22Rv1 (cell line): ENCODE results near the gene AACS.
A peak's percentile ranks its signal among the peaks of the same experiment; 100 is the strongest.

Experiments
- H3K27ac ChIP-seq: fragments of 450-650 bp; 2 replicates; pipeline ENCODE4 v1.5.1; 2017
- ZFX ChIP-seq: fragments of 450-650 bp; IDR thresholded peaks from 2 replicates; pipeline ENCODE4 v1.6.1; 2017; ENCODE audit warnings: antibody characterized with exemption, borderline replicate concordance
- TF ChIP-seq, protein P1 (sequence below): fragments of 450-650 bp; IDR thresholded peaks from 2 replicates; pipeline ENCODE4 v1.5.1; 2017; ENCODE audit warnings: mild to moderate bottlenecking

AACS gene

DNA sequence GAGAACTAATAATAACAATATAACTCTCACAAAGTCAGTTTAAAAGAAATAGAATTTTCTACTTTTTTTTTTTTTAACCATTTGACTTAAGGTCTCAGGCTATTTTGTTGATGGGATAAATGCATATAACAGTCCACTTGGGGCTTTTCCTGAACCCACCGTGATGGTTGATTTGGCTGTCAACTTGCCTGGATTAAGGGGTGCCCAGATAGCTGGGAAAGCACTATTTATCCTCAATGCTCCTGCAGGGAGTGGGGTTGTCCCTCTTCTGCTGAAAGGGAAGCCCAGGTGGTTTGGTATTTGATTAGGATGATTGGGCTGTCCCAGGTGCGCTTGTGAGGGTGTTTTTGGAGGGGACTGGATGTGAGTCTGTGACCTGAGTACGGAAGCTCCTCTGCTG, 114.9 kb downstream of the AACS start:
- no peak for TF ChIP-seq ZFX
- TF ChIP-seq, protein P1, sequence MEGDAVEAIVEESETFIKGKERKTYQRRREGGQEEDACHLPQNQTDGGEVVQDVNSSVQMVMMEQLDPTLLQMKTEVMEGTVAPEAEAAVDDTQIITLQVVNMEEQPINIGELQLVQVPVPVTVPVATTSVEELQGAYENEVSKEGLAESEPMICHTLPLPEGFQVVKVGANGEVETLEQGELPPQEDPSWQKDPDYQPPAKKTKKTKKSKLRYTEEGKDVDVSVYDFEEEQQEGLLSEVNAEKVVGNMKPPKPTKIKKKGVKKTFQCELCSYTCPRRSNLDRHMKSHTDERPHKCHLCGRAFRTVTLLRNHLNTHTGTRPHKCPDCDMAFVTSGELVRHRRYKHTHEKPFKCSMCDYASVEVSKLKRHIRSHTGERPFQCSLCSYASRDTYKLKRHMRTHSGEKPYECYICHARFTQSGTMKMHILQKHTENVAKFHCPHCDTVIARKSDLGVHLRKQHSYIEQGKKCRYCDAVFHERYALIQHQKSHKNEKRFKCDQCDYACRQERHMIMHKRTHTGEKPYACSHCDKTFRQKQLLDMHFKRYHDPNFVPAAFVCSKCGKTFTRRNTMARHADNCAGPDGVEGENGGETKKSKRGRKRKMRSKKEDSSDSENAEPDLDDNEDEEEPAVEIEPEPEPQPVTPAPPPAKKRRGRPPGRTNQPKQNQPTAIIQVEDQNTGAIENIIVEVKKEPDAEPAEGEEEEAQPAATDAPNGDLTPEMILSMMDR: no peak
- H3K27ac ChIP-seq: no peak overlapping the region

DNA sequence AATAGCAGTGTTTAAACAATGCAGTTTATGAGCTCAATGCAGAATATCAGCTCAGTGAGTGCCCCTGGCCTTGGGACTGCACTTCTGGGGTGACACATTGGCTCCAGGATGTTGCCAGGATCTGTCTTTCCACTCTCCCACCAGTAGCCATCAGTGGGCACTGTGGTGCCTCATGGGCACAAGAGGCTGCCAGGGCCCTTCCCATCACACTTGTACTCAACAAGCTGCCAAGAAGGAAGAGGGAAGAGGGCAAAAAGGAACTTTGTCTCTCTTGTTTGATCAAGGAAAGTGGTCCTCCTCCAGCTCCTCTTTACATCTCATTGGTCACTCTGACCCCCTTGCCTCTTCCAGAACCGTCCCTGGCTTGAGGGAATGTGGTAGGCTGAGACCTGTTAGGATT, 115.9 kb downstream of the AACS start:
- TF ChIP-seq ZFX: no peak
- no peak overlapping the region for H3K27ac ChIP-seq

DNA sequence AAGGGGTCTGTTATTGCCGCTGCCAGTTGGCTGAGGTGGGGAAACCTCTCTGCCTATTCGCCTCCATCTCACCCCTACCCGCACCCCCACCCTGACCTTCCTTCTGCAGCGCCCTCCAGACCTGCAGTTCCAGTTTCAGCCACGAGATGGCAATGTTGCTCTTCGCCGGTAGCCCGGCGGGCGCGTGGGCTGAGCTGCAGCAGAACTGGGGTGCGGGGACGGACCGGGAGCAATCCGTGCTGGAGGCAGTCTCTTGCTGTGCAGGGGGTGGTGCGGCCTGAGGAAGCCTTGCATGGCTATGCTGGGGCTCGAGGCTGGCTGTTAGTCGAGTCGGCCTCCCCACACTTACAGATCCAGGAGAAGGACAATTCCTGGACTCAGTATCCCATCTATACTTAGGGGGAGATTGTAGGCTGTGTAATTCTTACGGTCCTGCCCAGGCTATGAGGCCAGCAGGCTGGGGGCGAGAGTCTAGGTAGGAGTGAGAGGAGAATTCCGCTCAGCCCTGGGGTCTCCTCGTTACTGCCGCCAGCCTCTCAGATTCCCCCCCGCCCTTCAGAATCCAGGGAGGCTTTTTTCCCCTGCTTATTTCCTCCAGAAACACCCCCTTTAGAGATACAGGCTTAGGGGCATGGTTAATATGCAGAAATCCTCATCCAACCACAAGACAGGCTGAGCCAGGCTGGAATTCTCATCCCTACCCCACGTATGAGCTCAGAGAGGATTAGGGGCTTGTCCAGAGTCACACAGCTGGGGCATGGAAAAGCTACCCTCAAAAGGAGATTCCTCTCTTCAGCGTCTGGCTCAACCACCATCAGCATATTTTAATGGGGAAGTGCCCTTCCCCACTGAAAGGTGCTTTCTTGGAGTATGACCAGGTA, 118.2 kb downstream of the AACS start:
- TF ChIP-seq, protein P1: peak; percentile 100
- no peak for TF ChIP-seq ZFX
- no peak overlapping the region for H3K27ac ChIP-seq

DNA sequence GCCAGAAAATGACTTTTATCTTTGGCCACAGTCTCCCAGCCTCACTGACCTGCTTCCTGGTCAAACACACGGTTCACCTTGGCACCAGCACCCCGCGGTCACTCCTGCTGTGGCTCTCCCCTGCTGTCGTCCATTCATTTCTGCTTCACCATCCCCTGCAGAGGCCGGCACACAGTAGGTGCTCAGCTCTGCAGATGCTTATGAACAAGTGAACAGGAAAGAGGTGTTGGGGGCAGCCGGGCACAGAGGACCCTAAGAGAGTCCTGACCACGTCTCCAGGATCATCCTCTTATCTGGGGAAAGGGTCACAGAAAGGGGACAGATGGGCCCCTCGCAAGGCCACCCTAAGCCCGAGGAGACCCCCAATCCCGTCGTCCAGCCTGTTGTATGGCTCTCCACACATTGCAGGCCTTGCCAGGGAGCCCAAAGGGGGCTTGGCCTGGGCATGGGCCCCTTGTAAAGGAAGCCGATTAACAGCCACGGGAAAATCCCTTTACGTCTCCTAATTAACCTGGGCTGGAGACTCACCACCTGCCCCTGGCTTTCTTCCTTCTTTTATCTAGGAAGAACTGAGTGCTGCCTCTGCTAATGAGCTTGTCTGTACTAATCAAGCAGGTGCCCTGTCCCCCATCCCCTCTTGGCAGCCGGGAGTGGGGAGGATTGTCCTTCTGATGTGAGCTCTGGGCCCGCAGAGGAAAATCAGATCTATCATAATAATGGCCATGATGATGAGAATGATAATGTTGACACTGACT, 119.2 kb downstream of the AACS start:
- no peak for TF ChIP-seq ZFX
- TF ChIP-seq, protein P1: no peak
- no peak overlapping the region for H3K27ac ChIP-seq

DNA sequence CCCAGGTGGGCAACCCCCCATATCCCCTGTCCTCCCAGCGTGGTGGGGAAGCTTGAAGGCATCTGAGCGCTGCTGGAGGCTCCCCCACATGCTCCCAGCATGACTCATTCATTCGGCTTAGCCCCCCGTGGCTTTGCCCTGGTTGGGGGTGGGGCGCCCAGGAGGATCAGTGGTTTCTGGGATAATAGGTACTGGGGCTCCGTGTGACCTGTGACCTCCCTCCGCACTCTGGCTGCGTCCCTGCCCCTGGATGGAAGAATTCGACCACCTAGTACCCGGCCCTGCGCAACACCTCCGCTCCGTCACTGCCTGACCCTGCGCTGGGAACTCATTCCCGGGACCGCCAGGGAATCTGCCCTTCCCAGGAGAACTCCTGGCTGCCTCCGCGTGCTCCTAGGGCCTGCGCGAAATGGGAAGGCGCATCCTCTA, 120.1 kb downstream of the AACS start:
- H3K27ac ChIP-seq: no peak overlapping the region
- TF ChIP-seq, protein P1: no peak
- no peak for TF ChIP-seq ZFX

DNA sequence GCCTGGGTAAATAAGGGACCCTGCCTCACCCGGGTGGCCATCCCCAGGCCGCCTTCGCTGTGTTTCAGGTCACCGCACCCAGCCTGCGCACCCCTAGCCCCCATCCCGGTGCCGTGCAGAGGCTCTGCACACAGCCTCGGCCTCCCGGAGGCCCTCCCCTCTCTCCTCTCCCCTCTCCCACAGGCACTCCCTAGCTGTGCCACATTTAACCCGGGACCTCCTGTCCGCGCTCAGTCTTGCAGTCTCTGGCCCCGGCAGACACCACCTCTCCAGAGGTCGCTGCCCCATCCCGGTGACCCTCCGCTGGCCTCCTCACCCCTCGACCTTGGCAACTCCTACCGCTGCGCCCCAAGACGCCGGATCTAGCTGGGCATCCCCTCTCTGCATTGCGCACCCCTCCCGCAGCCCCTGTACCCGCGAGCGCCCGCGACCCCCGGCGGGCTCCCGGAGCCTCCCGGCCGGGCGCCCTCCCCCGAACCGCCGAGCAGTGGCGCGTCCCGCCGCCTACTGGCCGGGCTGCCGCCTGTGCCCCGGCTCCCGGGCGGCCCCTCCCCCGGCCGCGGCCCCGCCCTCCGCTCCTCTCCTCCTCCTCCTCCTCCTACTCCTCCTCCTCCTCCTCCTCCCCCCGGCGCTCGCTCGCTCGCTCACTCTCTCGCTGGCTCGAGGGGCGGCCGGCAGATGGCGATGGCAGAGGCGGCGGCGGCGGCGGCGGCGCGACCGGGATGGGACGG, 120.7 kb downstream of the AACS start, which contains the start of gene TMEM132B:
Gene TMEM132B, plus strand, starts transcription at position 647 of the 731 bp plus-strand sequence.
- no peak for TF ChIP-seq ZFX
- TF ChIP-seq, protein P1: peak; percentile 94
- H3K27ac ChIP-seq: no peak within 1 kb of the TSS

DNA sequence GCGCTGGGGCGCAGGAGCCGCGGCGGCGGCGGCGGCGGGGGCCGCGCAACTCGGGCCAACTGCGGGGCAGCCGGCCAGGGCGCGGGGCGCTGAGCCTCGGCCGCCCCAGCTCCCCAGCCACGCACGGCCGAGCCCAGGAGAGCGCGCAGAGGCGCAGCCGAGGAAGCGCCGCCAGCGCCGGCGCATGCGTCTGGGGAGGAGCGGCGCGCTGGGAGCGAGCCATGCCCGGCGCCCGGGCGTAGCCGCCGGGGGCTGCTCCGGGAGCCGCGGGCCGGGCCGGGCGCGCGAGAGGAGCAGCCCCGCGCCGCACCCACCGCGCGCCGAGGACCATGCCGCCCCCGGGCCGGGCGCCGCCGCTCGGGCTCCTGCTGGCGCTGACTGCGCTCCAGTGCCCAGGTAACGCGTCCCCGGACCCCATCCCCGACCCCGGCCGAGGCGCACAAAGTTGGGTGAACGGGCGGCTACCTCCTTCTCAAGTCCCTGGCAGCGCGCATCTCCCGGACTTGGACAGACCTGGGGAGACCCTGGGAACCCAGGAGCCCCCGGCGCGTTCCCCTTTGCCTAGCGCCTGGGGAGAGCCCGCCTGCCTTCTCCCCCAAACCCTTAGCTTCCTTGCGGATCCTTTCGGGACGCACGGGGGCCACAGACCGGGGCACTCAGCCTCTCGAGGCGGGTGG, 121.4 kb downstream of the AACS start:
- H3K27ac ChIP-seq: no peak overlapping the region
- no peak for TF ChIP-seq ZFX
- TF ChIP-seq, protein P1: no peak
